Left ventricle myocardium superior (tissue), 1 donor: ENCODE data around the gene GALNT4. TPM values are rescaled to one million over a fixed set of nuclear protein-coding genes. Genes with fewer than 3 reads are reported as not detected.

ENCODE experiments used
- ATAC-seq: fragments of 200-7000 bp; cut with Tn5 transposase; one replicate; pipeline ENCODE4 v1.9.1; 2020; ENCODE audit warnings: mild to moderate bottlenecking, moderate library complexity
- DNase-seq: peaks from one replicate; pipeline ENCODE4 v3.0.0-alpha.2; 2020
- intact Hi-C: fragments of 100-400 bp; cut with micrococcal nuclease; formaldehyde crosslinking; loops from one replicate; pipeline ENCODE4 v1.11.0; 2022
- long read RNA-seq: library from polyadenylated mRNA; unstranded; transcript quantifications from one replicate; pipeline ENCODE4 v2.0.0, GENCODE V29; 2021
- total RNA-seq: library from RNA; stranded (reverse); fragmentation: NEBNext Ultra II Directional; extraction: Animal tissue kit (Norgen Biotek cat#: 25700); gene quantifications from one replicate; pipeline ENCODE4 v1.2.1, GENCODE V29; 2021
- donor health status: DM: no; HTN: yes; CAD: no; lungs with severe emphysema.

GALNT4 gene
- total RNA-seq, result 1.8 TPM
- long read RNA-seq, full-length matches to known transcripts, result 5 of 5 reads
- long read RNA-seq, partial matches to known transcripts, result 0 of 5 reads
- long read RNA-seq, other reads (novel, unspliced or antisense), result 0 of 5 reads

- ATAC-seq (peak; percentile 96), DNase-seq (peak; percentile 87)
- intact Hi-C loops, result no loop called here
Observed at GRCh38 chr12:89524541-89525304, at the start of gene GALNT4. GALNT4 (minus strand) TSS chr12:89524796; CDS start chr12:89524549, 247 bp downstream.

DNA sequence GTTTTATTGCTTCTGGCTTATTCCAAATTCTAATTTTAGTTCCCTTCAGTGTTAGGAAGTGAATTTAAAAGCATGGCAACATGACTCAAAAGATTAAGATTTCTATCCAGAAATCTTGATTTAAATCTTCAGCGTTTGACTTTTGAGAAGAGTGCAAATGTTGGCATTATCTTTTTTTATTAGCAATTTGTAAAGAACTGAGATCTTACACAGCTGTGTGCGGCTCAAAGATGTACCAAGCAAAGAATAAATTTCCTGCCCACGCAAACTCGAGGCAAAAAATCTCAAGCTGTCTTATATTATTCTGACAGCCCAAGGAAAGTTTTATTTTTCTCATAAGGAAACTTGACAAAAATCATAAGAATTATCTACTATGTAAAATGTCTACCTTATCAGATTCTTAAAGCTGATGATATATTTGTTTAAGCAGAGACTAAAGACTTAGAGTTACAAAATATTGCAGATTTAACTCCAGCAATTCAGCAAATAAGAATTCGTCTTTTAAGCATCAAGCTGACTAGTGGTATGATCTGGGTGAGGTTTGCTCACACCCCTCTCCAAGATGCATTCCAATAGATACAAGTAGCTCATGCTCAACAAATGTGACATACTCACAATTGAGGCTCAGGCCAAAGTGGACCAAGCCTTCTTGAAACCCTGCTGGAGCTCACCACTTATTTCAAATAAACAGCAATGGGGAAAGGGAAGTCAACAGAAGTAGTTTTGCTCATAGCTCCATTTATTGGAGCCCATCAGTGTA is 48.6 kb upstream of the GALNT4 start:
- no peak for DNase-seq
- intact Hi-C loops, result no loop called here
- no peak for ATAC-seq

GRCh38 chr12:89571491-89572195 is 47.0 kb upstream of the GALNT4 start:
- intact Hi-C loops, result no loop called here
- no peak for ATAC-seq
- DNase-seq, result no peak

DNA sequence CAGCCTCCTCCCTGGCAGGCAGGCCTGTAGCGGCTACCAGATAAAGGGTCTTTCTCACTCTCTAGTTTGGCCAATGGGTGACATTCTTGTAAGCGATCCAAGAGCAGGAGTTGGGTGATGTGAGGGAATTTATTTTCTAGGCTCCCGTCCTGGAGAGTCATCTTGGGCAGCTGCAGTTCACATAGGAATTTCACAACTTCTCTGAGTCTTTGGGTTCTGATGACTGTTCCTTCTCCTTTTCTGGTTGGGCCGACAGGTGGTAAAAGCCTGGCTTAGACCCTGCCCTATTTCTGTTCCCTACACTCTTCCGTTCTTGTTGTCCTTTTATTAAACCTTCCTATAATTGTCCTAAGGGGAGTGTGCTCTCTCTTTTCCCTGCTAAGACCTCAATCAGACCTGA is 43.9 kb upstream of the GALNT4 start:
- intact Hi-C loops, result no loop called here
- DNase-seq (no peak), ATAC-seq (no peak)

- intact Hi-C loops, result no loop called here
- no peak for ATAC-seq
- no peak for DNase-seq
Observed at GRCh38 chr12:89567691-89568239, 43.2 kb upstream of the GALNT4 start.

DNA sequence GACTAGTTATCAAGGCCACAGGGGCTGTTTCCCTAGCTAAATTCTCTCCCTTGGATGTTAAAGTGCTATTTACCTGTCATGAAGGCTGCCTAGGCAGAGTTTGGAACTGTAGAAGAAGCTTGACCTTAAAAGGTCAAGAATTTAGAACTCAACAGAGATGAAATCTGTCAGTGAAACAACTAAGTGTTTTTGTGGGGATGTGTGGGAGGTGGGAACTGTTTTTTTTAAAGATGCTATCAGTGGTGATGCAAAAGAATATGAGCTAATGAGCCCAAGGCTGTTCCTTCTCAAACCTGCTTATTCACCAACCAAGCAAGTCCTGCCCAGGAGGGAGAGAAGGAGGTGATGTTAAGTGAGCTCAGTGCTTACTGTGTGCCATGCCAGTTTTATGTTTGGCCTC is 42.0 kb upstream of the GALNT4 start:
- no peak for DNase-seq
- intact Hi-C loops, result no loop called here
- ATAC-seq, result no peak

- intact Hi-C loops, result no loop called here
- DNase-seq (no peak), ATAC-seq (no peak)
Observed at GRCh38 chr12:89565002-89565401, 40.4 kb upstream of the GALNT4 start.

GRCh38 chr12:89559753-89560152 is 35.2 kb upstream of the GALNT4 start:
- no peak for ATAC-seq
- DNase-seq, result no peak
- intact Hi-C loops, result no loop called here

DNA sequence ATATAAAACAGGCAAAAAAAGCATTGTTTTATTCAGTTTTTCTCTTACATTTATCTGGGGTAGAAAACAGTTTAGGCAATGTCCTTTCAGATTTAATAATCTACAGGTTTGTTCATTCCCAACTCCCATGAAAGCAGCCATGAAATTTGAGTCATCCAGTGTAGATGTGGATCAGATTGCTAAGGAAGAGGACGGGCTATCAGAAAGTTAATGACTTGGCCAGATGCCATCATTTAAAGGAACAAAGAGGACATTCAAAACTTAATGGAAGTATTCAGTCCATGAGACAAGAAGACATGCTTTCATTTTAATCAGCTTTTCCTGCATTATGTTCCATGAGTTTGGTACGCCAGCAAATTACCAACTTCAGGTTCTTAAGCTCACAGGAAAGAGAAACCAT is 32.4 kb upstream of the GALNT4 start:
- intact Hi-C loops, result no loop called here
- DNase-seq, result no peak
- ATAC-seq, result no peak

DNA sequence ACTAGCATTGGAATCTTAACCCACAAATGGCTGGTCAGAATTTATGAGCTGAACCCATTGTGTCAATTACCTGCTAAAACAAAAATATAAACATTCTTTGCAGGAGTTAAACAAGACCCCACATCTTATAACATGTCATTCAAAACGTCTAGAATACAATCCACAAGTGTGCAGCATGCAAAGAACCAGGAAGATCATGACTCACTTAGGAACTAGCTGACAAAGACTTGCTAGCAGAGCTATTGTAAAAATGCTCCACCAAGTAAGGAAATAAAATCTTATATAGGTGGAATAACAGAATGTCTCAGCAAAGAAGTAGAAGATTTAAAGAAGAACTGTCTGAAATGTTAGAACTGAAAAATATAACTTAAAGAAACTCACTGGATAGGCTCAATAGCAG is 27.8 kb upstream of the GALNT4 start:
- ATAC-seq (no peak), DNase-seq (no peak)
- intact Hi-C loops, result no loop called here

- ATAC-seq (no peak), DNase-seq (no peak)
- intact Hi-C loops, result no loop called here
Observed at GRCh38 chr12:89551747-89552146, 27.2 kb upstream of the GALNT4 start.

- DNase-seq, result no peak
Observed at GRCh38 chr12:89547101-89547500, 22.5 kb upstream of the GALNT4 start.

DNA sequence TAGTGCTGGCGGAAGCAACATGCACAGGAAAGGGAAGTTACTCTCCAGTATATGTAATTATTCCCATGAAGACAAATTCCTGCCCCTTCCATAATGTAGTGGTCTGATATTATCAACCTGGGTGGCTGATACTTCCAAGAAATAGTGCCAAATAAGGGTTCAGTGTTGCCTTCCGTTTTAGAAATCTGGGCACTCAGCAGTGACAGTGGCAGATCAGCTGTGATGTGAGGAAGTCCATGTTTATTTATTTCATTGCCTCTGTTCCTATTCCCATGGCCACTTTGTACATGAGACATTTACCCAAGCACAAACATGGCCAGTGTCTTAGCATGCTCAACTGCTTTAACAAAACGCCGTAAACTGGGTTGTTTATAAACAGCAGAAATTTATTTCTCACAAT is 21.6 kb upstream of the GALNT4 start:
- intact Hi-C loops, result loop anchor here (10.0 kb wide), 1 partner anchor 159 kb away; the partner anchor contains the start of gene ATP2B1
- DNase-seq (no peak), ATAC-seq (no peak)

More at GRCh38 chr12:89547101-89547500, 22.5 kb upstream of the GALNT4 start:
- no peak for ATAC-seq
- intact Hi-C loops, result loop anchor here (10.0 kb wide), 1 partner anchor 158 kb away; the partner anchor contains the start of gene ATP2B1

DNA sequence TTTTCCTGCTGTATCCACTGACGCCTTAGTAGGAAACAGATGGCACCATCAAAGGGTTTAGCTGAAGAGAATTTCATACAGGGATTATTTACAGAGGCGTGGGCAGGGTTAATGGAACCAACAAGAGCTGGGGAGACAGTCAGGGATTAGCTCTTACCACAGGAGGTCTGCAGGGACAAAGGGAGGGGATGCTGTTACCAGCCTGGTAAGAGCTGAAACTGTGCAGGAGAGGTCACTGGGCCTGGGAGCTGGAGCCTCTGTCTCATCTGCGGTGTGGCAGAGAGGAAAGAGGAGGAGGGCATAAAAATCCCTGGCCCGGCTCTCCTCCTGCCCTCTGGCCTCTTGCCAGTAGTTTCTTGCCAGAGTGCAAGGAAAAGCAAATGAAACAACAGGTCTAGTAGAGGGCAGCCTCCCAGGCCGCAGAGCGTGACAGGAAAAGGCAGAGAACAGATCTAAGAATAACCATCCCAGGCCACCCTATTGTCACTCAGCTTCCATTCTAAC is 20.1 kb upstream of the GALNT4 start:
- ATAC-seq, result peak; percentile 95
- intact Hi-C loops, result loop anchor here (5.0 to 10.0 kb wide), 2 partner anchors 160 to 558 kb away; partner anchors contain the start of gene ATP2B1
- DNase-seq, result peak; percentile 71

GRCh38 chr12:89544022-89544421 is 19.4 kb upstream of the GALNT4 start:
- ATAC-seq, result no peak
- intact Hi-C loops, result loop anchor here (5.0 to 10.0 kb wide), 2 partner anchors 161 to 558 kb away; partner anchors contain the start of gene ATP2B1
- no peak for DNase-seq

DNA sequence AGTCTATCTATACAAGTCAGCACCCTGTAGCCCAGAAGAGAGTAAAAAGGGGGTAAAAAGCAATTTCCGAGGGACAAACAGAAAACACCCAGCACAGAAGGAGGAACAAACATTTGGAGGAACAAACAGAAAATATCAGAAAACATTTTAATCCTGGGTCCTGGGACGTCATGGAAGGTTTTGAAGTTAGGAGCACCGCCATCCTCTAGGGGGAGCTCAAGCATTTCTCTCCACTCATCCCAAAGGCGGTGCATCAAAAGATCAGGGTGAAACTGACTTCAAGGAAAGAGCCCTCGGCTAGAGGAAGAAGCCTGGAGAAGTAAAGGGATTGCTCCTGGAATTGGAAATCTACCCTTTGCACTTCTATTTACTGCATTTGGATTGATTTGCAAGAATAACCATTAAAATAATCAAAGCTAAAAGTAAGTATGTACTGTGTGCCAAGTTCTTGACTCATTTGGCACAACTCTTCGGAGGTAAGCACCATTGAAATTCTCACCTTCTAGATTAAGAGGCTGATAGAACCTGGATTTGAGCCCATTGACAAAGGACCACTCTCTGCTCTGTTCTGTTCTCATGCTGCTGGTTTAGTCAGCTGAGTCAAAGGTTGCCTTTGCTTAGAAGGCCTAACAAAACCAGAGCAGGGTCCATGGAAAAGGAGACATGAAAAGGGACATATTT is 18.5 kb upstream of the GALNT4 start:
- ATAC-seq, result peak; percentile 72
- DNase-seq, result peak; percentile 32
- intact Hi-C loops, result loop anchor here (5.0 to 10.0 kb wide), 2 partner anchors 162 to 559 kb away; partner anchors contain the start of gene ATP2B1

DNA sequence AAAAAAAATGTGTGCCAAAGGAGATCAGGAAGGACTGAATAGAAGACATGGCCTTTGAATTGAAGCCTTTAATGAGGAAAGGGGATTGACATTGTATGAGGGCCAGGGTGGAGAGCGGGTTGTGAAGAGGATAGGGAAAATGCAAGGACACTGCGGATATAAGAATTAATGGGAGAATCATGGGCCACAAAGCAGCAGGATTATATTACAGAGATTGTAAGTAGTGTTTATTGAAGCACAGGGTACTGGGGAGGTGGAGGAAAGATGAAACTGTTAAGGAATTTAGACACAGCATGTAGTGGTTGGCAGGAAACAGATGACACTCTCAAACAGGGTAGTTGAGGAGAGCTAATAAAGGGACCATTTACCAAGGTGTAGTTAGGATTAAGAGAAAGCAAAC is 17.6 kb upstream of the GALNT4 start:
- intact Hi-C loops, result loop anchor here (5.0 to 10.0 kb wide), 2 partner anchors 163 to 560 kb away; partner anchors contain the start of gene ATP2B1
- no peak for DNase-seq

DNA sequence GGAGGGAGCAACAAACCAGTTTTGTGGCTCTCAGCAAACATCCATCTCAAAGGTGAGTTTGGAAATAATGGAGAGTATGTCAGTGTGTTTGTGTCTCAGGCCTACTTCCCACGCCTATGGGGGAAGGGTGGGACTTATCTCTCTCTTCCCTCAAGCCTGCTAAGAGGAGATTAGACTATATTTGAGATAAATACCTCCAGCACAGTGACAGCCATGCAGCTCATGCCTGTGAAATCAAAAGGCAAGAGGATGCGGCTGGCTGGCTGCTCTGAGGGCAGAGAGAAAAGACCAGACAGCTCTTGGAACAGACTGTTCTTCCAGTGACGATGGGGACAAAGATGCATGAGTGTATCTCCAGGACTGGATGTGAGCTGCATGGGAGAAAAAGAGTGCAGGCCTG is 16.0 kb upstream of the GALNT4 start:
- DNase-seq (no peak), ATAC-seq (no peak)
- intact Hi-C loops, result loop anchor here (5.0 to 10.0 kb wide), 2 partner anchors 164 to 562 kb away; partner anchors contain the start of gene ATP2B1

More for the DNA sequence above, 17.6 kb upstream of the GALNT4 start:
- ATAC-seq, result no peak
